IMR-90 (cell line): Measurements from ENCODE around the gene IL22RA2. TPM values are rescaled to one million over a fixed set of nuclear protein-coding genes. Genes with fewer than 3 reads are reported as not detected.

Experiments used
- ATAC-seq: fragments of 200-7000 bp; cut with Tn5 transposase; 2 replicates; pipeline ENCODE4 v1.9.1; 2020; ENCODE audit warnings: low read depth, mild to moderate bottlenecking, moderate library complexity
- BruUV-seq: library from RNA; stranded (reverse); fragments of 400-500 nt; replicated peaks from 2 replicates; lab custom pipeline; 2021; lab: Mats Ljungman, UMichigan
- CTCF ChIA-PET: fragments of 300-600 bp; formaldehyde crosslinking; extraction: SDS; loops from one replicate; lab custom pipeline; 2021; ENCODE audit warnings: antibody characterized with exemption; lab: Yijun Ruan, JAX
- POLR2A ChIA-PET: fragments of 300-600 bp; sonication (Branson Sonifier 250); formaldehyde crosslinking; loops from one replicate; lab custom pipeline; 2022; ENCODE audit warnings: antibody characterized with exemption; ENCODE audit not compliant: unreplicated experiment; lab: Charles Lee
- DNase-seq: peaks from one replicate; pipeline ENCODE4 v3.0.0; 2013
- H2AFZ ChIP-seq: replicated peaks from 2 replicates; pipeline ENCODE3; 2013; ENCODE audit warnings: low read length, mild to moderate bottlenecking; ENCODE audit not compliant: poor library complexity
- H2AK5ac ChIP-seq: 2 replicates; pipeline ENCODE4 v1.6.1; 2013; ENCODE audit warnings: low read depth, low read length, inconsistent platforms
- H2AK9ac ChIP-seq: replicated peaks from 2 replicates; pipeline ENCODE3; 2013; ENCODE audit warnings: mild to moderate bottlenecking, low read depth, low read length, moderate library complexity; ENCODE audit not compliant: poor library complexity
- H2BK120ac ChIP-seq: 2 replicates; pipeline ENCODE4 v1.6.1; 2013; ENCODE audit warnings: low read depth, low read length, inconsistent platforms
- H2BK15ac ChIP-seq: 3 replicates; pipeline ENCODE4 v1.6.1; 2013; ENCODE audit warnings: low read depth, low read length, inconsistent platforms
- H2BK20ac ChIP-seq: 2 replicates; pipeline ENCODE4 v1.6.1; 2013; ENCODE audit warnings: low read depth, mild to moderate bottlenecking, inconsistent platforms, low read length, moderate library complexity
- H2BK5ac ChIP-seq: 2 replicates; pipeline ENCODE4 v1.6.1; 2013; ENCODE audit warnings: mild to moderate bottlenecking, low read depth, low read length, inconsistent platforms; ENCODE audit not compliant: poor library complexity, severe bottlenecking
- H3K14ac ChIP-seq: replicated peaks from 2 replicates; pipeline ENCODE4 v1.6.1; 2013; ENCODE audit warnings: low read depth, low read length, inconsistent platforms
- H3K18ac ChIP-seq: 2 replicates; pipeline ENCODE4 v1.6.1; 2013; ENCODE audit warnings: low read depth, low read length, control low read depth
- H3K23ac ChIP-seq: 2 replicates; pipeline ENCODE4 v1.6.1; 2013; ENCODE audit warnings: low read depth, low read length, inconsistent platforms
- H3K27ac ChIP-seq: 2 replicates; pipeline ENCODE4 v1.5.1; 2013; ENCODE audit warnings: mild to moderate bottlenecking, control low read depth, low read length; ENCODE audit not compliant: insufficient read depth
- H3K27me3 ChIP-seq: 2 replicates; pipeline ENCODE4 v1.6.1; 2013; ENCODE audit warnings: low read length; ENCODE audit not compliant: control insufficient read depth, insufficient read depth
- H3K36me3 ChIP-seq: 2 replicates; pipeline ENCODE4 v1.6.1; 2013; ENCODE audit warnings: low read length, mixed read lengths; ENCODE audit not compliant: control insufficient read depth, insufficient read depth
- H3K4ac ChIP-seq: 2 replicates; pipeline ENCODE4 v1.6.1; 2013; ENCODE audit warnings: low read depth, low read length, inconsistent platforms
- H3K4me1 ChIP-seq: 2 replicates; pipeline ENCODE4 v1.6.1; 2013; ENCODE audit warnings: low read length, mixed read lengths; ENCODE audit not compliant: control insufficient read depth, insufficient read depth
- H3K4me2 ChIP-seq: 2 replicates; pipeline ENCODE4 v1.6.1; 2013; ENCODE audit warnings: low read depth, mild to moderate bottlenecking, control low read depth, low read length, moderate library complexity
- H3K4me3 ChIP-seq: 2 replicates; pipeline ENCODE4 v1.5.1; 2013; ENCODE audit warnings: low read depth, mild to moderate bottlenecking, control low read depth, low read length, moderate library complexity; ENCODE audit not compliant: insufficient read depth
- H3K56ac ChIP-seq: 2 replicates; pipeline ENCODE4 v1.6.1; 2013; ENCODE audit warnings: low read length, inconsistent platforms; ENCODE audit not compliant: insufficient read depth; ENCODE audit errors: extremely low read depth
- H3K79me1 ChIP-seq, 2 experiments: 2 replicates each; pipeline ENCODE4 v1.6.1; 2013; ENCODE audit warnings: low read length in 2 of 2, inconsistent platforms in 1 of 2, low read depth in 1 of 2
- H3K9ac ChIP-seq: 2 replicates; pipeline ENCODE4 v1.6.1; 2013; ENCODE audit warnings: low read depth, low read length, control low read depth
- H3K9me1 ChIP-seq: 2 replicates; pipeline ENCODE4 v1.6.1; 2013; ENCODE audit warnings: low read length, inconsistent platforms; ENCODE audit not compliant: insufficient read depth
- H3K9me3 ChIP-seq: 2 replicates; pipeline ENCODE4 v1.6.1; 2013; ENCODE audit warnings: low read length; ENCODE audit not compliant: control insufficient read depth, insufficient read depth
- H4K20me1 ChIP-seq: 2 replicates; pipeline ENCODE4 v1.6.1; 2013; ENCODE audit warnings: low read length, inconsistent platforms; ENCODE audit not compliant: insufficient read depth
- H4K5ac ChIP-seq: 2 replicates; pipeline ENCODE4 v1.6.1; 2013; ENCODE audit warnings: mild to moderate bottlenecking, low read depth, low read length, control low read depth
- H4K8ac ChIP-seq, 2 experiments: 2 replicates each; pipeline ENCODE4 v1.6.1; 2013; ENCODE audit warnings: low read depth in 2 of 2, low read length in 2 of 2, control low read depth in 1 of 2, inconsistent platforms in 1 of 2
- H4K91ac ChIP-seq: 2 replicates; pipeline ENCODE4 v1.6.1; 2013; ENCODE audit warnings: low read depth, low read length, inconsistent platforms; ENCODE audit not compliant: insufficient read depth
- BHLHE40 ChIP-seq: fragments of 150-350 bp; IDR thresholded peaks from 2 replicates; pipeline ENCODE4 v1.6.1; 2016; ENCODE audit warnings: mild to moderate bottlenecking, low read depth, low read length
- CHD1 ChIP-seq: IDR thresholded peaks from 2 replicates; pipeline ENCODE4 v1.6.1; 2012; ENCODE audit warnings: low read depth, low read length, improper control_type of control experiment
- FOS ChIP-seq: fragments of 150-350 bp; IDR thresholded peaks from 2 replicates; pipeline ENCODE4 v1.6.1; 2016; ENCODE audit warnings: low read depth, low read length
- MAZ ChIP-seq: IDR thresholded peaks from 2 replicates; pipeline ENCODE4 v1.6.1; 2012; ENCODE audit warnings: low read depth, mild to moderate bottlenecking, low read length, improper control_type of control experiment, moderate library complexity, borderline replicate concordance
- RAD21 ChIP-seq: IDR thresholded peaks from 2 replicates; pipeline ENCODE4 v1.6.1; 2012; ENCODE audit warnings: low read length, improper control_type of control experiment
- WGBS, 2 experiments: methylation state at CpG; one replicate each; pipeline versions ENCODE4 v1.1.5 to v1.1.7; 2013; ENCODE audit warnings: missing lambda C conversion rate in 2 of 2; ENCODE audit not compliant: insufficient read length in 1 of 2; ENCODE audit errors: extremely low coverage in 2 of 2; 5-methylcytosine and 5-hydroxymethylcytosine counted together
- dilution Hi-C: fragments of 300-500 bp; cut with HindIII; formaldehyde crosslinking; loops from one replicate; pipeline ENCODE4 v1.14.3; 2018; ENCODE audit warnings: low sequenced_read_pairs; ENCODE audit not compliant: unreplicated experiment
- in situ Hi-C: fragments of 300-500 bp; cut with MboI; formaldehyde crosslinking; loops from 3 replicates; pipeline ENCODE4 v1.14.3; 2019; ENCODE audit warnings: low sequenced_read_pairs, inconsistent platforms, mixed read lengths
- intact Hi-C: fragments of 100-400 bp; cut with micrococcal nuclease; formaldehyde crosslinking; loops from 2 replicates; pipeline ENCODE4 v1.10.0; 2022
- polyA plus RNA-seq, 3 experiments: library from polyadenylated mRNA; depleted of rRNA; stranded (reverse); fragments of >200 nt; gene quantifications; 2 replicates each; pipeline ENCODE4 v1.2.3, GENCODE V29; 2012; ENCODE audit warnings: low replicate concordance in 1 of 3
- total RNA-seq: library from RNA; depleted of rRNA; stranded (reverse); fragments of >200 nt; gene quantifications from 2 replicates; pipeline ENCODE4 v1.2.3, GENCODE V29; 2012
- TF ChIP-seq, protein P1 (sequence below): fragments of 150-350 bp; IDR thresholded peaks from 2 replicates; pipeline ENCODE4 v1.6.1; 2016; ENCODE audit warnings: low read depth, mild to moderate bottlenecking, low read length, moderate library complexity, borderline replicate concordance

Gene IL22RA2
- total and polyA plus RNA-seq, 2 of the 4 experiments (the other 2 are of a cell fraction): not detected

DNA sequence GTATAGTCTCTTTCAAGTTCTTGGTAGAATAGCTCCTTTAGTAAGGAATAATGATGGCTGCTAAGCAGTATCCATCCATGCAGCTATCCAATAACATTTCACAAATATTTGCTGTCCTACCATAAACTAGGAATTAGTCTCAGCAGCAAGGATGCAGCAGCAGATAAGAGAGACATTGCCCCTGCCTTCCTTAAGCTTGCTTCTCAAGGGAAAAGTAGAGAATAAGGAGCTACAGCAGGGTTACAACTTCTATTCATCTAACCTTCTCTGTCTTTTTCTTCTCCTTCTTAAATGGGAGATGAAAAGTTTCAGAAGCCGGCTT, 2.4 kb downstream of the IL22RA2 start:
- Histone ChIP-seq H2AK9ac (no peak overlapping the region), H3K4ac (no peak overlapping the region), H2BK15ac (no peak overlapping the region), H2BK120ac (no peak overlapping the region), H4K91ac (no peak overlapping the region), H3K56ac (no peak overlapping the region), H3K23ac (no peak overlapping the region), H3K9me3 (no peaks in the 10 kb centered on the region), H3K9me1 (no peaks in the 10 kb centered on the region), H3K79me1 (no peaks in the 10 kb centered on the region), H2AFZ (no peak overlapping the region), H3K4me1 (no peaks in the 10 kb centered on the region), H3K4me3 (no peak overlapping the region), H2BK5ac (no peak overlapping the region), H3K36me3 (no peaks in the 10 kb centered on the region), H4K8ac (no peak overlapping the region), H3K18ac (no peak overlapping the region), H3K4me2 (no peak overlapping the region), H3K14ac (no peak overlapping the region), H2AK5ac (no peak overlapping the region), H3K9ac (no peak overlapping the region), H3K27me3 (peaks cover 6% of the 10 kb centered on the region; the same call in 1 of the 2 replicates), H4K20me1 (no peaks in the 10 kb centered on the region), H4K5ac (no peak overlapping the region), H3K27ac (no peak overlapping the region), H2BK20ac (no peak overlapping the region)
- no peak for DNase-seq
- no TSS peak for BruUV-seq
- CTCF ChIA-PET: no interaction called here
- in situ Hi-C loops (no loop called here), dilution Hi-C loops (no loop called here), intact Hi-C loops (no loop called here)
- no CpG with 5 or more reads among the region's 1 CpG for WGBS, 2 experiments
- POLR2A ChIA-PET: no interaction called here
- TF ChIP-seq FOS (no peak), CHD1 (no peak), MAZ (no peak), RAD21 (no peak), BHLHE40 (no peak)
- TF ChIP-seq, protein P1, sequence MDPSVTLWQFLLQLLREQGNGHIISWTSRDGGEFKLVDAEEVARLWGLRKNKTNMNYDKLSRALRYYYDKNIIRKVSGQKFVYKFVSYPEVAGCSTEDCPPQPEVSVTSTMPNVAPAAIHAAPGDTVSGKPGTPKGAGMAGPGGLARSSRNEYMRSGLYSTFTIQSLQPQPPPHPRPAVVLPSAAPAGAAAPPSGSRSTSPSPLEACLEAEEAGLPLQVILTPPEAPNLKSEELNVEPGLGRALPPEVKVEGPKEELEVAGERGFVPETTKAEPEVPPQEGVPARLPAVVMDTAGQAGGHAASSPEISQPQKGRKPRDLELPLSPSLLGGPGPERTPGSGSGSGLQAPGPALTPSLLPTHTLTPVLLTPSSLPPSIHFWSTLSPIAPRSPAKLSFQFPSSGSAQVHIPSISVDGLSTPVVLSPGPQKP: no peak
- ATAC-seq: no peak
